K562 (cell line): ENCODE results near the gene SDK1.

Source experiments
- C11orf30 ChIP-seq: fragments of 450-650 bp; IDR thresholded peaks from 2 replicates; pipeline ENCODE4 v1.6.1; 2016; ENCODE audit warnings: low read depth, mild to moderate bottlenecking
- FOS ChIP-seq: IDR thresholded peaks from 3 replicates; pipeline ENCODE4 v1.6.1; 2011; ENCODE audit not compliant: insufficient read length; ENCODE audit errors: extremely low read depth
- MEF2A ChIP-seq: IDR thresholded peaks from 2 replicates; pipeline ENCODE4 v1.6.1; 2011; ENCODE audit warnings: low read depth, mild to moderate bottlenecking, low read length, moderate library complexity; ENCODE audit not compliant: control insufficient read depth
- MTA1 ChIP-seq: fragments of 450-650 bp; IDR thresholded peaks from 2 replicates; pipeline ENCODE4 v1.6.1; 2017; ENCODE audit warnings: borderline replicate concordance
- NFXL1 ChIP-seq: fragments of 450-650 bp; formaldehyde crosslinking; IDR thresholded peaks from 2 replicates; pipeline ENCODE4 v1.4.0; 2021; ENCODE audit warnings: mild to moderate bottlenecking
- RBBP5 ChIP-seq: fragments of 200-600 bp; sonication (generic); IDR thresholded peaks from 2 replicates; pipeline ENCODE4 v1.6.1; 2012; ENCODE audit warnings: borderline replicate concordance, mild to moderate bottlenecking, low read length, control low read depth, inconsistent platforms; ENCODE audit not compliant: insufficient read depth, poor library complexity, severe bottlenecking
- SIN3A ChIP-seq, 2 experiments: fragments of 150-350 bp in 1 of 2; IDR thresholded peaks; 2 replicates each; pipeline ENCODE4 v1.6.1; 2011 to 2016; ENCODE audit warnings: borderline replicate concordance in 2 of 2, low read depth in 2 of 2, low read length in 2 of 2, mild to moderate bottlenecking in 2 of 2, moderate library complexity in 2 of 2; ENCODE audit not compliant: control insufficient read depth in 1 of 2
- ZNF589 ChIP-seq: fragments of 200-800 bp; sonication (Bioruptor generic); IDR thresholded peaks from 2 replicates; pipeline ENCODE4 v1.6.1; 2016; ENCODE audit warnings: low read depth, missing genetic modification characterization, missing compliant biosample characterization
- TF ChIP-seq, protein P1 (sequence below), 3 experiments: IDR thresholded peaks in 2 of 3; conservative IDR thresholded peaks in 1 of 3; 2 replicates each; pipeline ENCODE4 v1.5.1; 2011 to 2012; ENCODE audit warnings: low read length in 3 of 3, mild to moderate bottlenecking in 3 of 3, control low read depth in 2 of 3, improper control_type of control experiment in 1 of 3, inconsistent platforms in 1 of 3, low read depth in 1 of 3, mixed read lengths in 1 of 3, moderate library complexity in 1 of 3; ENCODE audit not compliant: insufficient read depth in 2 of 3
- TF ChIP-seq, protein P2 (sequence below): sonication (generic); formaldehyde crosslinking; IDR thresholded peaks from 2 replicates; pipeline ENCODE4 v1.8.0; 2023; ENCODE audit warnings: mild to moderate bottlenecking, missing genetic modification reagents
- TF ChIP-seq, protein P3 (sequence below): fragments of 250-450 bp; sonication (Bioruptor Pico); IDR thresholded peaks from 2 replicates; pipeline ENCODE4 v1.9.0; 2021; ENCODE audit warnings: mild to moderate bottlenecking

DNA sequence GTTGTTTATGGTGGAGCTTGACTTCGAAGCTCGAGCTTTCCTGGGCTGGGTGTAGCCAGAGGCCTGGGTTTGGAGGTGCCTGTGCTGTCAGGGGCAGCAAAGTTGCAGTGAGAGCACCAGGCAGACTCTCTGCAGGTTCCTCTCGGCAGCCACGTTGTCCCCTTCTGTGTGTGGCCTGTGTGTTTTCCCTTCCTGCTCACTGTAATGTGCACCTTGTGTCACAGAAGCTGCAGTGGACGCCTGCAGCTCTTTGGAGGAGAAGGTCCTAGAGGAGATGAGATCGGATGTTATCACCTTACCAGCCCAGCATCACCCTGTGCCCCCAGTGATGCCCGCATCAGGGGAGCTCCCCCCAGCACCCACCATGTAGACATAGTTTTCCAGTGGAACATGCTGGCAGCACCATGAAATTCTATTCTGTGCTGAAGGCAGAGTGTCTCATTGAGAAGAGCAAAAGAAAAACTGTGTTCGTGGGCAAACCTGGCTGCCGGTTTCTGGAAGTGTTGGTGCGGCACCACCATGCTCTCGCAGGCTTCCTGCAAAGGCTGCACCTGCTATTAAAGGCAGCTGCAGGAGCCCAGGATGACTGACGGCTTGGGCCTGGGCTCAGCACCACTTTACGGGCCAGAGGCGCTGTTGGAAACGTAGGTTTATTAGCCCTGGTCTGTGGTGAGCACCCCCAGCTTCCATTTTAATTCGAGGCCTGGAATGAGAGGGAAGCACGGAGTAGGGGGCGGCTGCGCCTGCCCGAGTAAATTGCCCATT is 771.3 kb downstream of the SDK1 start:
- TF ChIP-seq MEF2A: no peak
- TF ChIP-seq MTA1: no peak
- no peak for TF ChIP-seq NFXL1 (CRISPR knock-in tag)
- TF ChIP-seq, protein P1, sequence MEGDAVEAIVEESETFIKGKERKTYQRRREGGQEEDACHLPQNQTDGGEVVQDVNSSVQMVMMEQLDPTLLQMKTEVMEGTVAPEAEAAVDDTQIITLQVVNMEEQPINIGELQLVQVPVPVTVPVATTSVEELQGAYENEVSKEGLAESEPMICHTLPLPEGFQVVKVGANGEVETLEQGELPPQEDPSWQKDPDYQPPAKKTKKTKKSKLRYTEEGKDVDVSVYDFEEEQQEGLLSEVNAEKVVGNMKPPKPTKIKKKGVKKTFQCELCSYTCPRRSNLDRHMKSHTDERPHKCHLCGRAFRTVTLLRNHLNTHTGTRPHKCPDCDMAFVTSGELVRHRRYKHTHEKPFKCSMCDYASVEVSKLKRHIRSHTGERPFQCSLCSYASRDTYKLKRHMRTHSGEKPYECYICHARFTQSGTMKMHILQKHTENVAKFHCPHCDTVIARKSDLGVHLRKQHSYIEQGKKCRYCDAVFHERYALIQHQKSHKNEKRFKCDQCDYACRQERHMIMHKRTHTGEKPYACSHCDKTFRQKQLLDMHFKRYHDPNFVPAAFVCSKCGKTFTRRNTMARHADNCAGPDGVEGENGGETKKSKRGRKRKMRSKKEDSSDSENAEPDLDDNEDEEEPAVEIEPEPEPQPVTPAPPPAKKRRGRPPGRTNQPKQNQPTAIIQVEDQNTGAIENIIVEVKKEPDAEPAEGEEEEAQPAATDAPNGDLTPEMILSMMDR (IDR thresholded peaks at IDR 0.05 in 2 of 3, conservative IDR thresholded peaks at IDR 0.05 in 1 of 3; ENCODE audit: insufficient read depth in 2 of 3, low read depth in 1 of 3, low read length in 3 of 3): no peak
- TF ChIP-seq ZNF589 (CRISPR knock-in tag): no peak
- no peak for TF ChIP-seq RBBP5
- no peak for TF ChIP-seq FOS
- TF ChIP-seq, protein P2, sequence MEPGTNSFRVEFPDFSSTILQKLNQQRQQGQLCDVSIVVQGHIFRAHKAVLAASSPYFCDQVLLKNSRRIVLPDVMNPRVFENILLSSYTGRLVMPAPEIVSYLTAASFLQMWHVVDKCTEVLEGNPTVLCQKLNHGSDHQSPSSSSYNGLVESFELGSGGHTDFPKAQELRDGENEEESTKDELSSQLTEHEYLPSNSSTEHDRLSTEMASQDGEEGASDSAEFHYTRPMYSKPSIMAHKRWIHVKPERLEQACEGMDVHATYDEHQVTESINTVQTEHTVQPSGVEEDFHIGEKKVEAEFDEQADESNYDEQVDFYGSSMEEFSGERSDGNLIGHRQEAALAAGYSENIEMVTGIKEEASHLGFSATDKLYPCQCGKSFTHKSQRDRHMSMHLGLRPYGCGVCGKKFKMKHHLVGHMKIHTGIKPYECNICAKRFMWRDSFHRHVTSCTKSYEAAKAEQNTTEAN (CRISPR knock-in tag): no peak
- no peak for TF ChIP-seq SIN3A (IDR thresholded peaks at IDR 0.05; ENCODE audit: borderline replicate concordance in 2 of 2, control insufficient read depth in 1 of 2, low read depth in 2 of 2, low read length in 2 of 2)
- TF ChIP-seq, protein P3, sequence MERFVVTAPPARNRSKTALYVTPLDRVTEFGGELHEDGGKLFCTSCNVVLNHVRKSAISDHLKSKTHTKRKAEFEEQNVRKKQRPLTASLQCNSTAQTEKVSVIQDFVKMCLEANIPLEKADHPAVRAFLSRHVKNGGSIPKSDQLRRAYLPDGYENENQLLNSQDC (CRISPR knock-in tag): no peak
- no peak for TF ChIP-seq C11orf30
